Stimulated activated CD4-positive, alpha-beta T cell treated with anti-CD3 and anti-CD28 coated beads, Interleukin-12 subunit alpha, Interleukin-12 subunit beta, amount 100 ng/mL, for 48 hours (primary cell): ENCODE data around the gene PLEKHF1.
A peak's percentile ranks its signal among the peaks of the same experiment; 100 is the strongest.
"Not testable (repeated sequence)": the region's sequence is repeated elsewhere in the genome, so short reads cannot be mapped to it uniquely, and the experiment has no call there.

Source experiments
- DNase-seq, 3 donors: peaks; one replicate each; pipeline ENCODE4 v3.0.0-alpha.2; 2020; ENCODE audit warnings: low read depth in 2 of 3, low spot score in 1 of 3

PLEKHF1 gene

DNA sequence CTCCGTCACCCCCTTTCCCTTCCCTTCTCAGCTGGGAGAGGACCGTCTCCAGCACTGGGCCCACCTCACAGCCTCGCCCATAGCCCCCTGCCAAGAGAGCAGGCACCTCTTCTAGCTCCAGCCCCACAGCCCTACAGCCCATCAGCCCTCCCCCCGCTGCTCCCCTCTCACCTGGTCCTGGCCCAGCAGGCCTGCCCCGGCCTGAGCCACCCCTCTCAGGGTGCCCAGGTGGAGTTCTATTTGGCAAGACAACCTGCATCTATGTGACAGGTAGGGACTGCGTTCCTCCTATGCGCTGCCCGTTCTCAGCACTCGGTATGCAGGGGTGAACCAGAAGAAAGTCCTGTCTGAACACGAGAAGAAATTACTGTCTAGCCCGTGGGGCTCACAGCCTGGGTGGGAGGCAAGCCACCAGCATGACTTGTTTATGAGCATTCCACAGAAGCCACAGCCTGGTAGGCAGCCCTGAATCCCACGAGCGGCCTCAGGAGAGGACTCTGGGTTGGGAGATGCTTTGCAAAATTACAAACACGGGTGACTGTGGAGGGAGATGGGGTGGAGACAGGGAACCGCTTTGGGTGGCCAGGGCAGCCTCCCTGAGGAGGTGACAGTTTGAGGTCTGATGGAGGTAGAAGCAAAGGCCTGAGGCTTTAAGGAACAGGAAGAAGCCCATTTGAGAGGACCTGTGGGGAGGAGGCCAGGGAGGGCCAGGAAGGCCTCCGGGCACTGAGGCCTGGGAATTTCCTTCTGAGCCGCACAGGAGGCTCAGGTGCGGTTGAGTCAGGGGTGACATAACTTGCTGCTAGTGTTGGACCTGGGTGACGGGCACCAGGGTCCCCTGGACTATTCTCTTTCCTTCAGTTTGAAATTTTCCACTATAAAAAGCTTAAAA is 1.2 kb upstream of the PLEKHF1 start:
- DNase-seq, result no peak

DNA sequence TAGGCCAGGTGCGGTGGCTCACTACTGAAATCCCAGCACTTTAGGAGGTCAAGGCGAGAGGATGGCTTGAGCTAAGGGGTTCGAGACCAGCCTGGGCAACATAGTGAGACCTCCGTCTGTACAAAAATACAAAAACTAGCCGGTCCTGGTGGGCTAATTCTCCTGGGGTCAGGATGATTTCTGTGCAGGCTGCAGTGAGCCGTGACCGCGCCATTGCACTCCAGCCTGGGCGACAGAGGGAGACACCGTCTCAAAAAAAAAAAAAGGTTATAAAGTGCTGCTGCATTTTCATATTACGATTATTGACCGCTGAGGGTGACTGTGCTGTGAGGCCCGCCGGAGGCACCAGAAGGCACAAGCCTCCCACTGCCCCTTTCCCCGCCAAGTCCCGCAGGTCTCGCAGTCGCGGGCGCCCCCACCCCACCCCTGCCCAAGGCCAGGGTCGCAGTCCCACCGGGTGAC is 477 bp upstream of the PLEKHF1 start:
- no peak for DNase-seq

DNA sequence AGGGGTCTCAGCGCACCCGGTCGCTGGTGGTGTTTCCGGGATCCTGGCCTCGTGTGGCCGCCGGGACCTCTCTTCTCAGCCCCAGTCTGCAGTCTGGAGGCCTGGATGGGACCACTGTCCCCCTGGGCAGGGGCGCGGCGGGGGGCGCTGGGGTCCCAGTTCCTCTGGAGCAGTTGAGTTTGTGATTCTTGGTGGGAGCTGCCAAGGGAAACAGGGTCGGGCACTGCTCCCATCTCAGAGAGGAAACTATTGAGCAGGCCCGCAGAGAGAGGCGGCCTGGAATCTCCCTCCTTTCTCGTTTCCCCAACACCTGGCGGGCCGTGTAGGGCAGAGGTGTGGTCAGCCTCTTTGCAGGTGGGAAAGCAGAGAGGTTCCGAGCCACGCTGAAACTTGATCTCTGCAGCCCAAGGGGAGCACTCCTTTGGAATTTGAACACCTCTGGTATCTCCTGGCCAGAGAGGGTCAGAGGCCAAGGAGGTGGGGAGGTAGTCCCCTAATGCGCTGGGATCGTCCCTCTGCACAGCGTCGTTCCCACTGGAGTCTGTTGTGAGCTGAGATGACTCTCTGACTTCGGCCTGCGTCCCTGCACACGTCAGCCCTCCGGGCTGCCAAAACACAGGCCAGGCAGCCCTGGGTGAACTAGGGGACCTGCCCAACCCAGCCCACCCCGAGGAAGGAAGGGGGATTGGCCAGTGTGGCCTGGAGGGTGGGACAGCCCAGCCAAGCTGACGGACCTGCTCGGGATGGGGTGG is 741 bp downstream of the PLEKHF1 start:
- DNase-seq, result no peak

DNA sequence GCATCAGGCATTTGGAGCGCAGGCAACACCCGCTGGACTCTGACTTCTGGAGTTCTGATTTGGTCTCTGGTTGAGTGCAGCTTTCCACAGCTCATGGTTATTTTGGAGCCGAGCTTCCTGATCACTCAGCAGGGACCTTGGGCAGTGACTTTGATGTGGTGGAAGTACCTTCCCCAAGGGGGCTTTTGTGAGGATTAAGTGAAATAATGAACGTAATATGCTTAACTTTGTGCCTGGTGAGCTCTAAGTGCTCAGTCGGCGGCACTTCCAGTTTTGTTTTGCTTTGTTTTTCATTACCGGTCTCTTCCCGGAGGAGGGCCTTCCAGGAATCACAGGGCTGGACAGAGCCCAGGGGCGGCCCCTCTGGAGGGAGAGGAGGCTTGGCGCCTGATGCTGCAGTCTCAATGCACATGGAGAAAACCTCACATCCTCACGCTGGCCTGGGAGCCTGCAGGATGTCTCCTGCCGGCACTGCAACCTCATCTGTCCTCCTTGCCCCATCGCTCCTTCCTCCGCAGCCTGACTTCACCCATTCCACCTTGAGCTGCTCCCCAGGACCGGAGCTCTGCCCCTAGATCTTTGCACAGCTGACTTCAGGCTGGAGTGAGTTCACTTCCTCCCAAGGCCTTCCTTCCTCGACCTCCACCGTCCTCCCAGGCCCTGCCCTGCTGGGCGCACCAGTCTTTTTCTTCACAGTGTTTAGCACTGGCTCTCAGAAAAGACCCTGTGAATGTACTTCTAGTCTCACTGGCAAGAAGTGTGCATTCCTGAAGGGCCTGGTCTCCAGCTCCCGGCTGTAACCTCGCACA is 1.5 kb downstream of the PLEKHF1 start:
- no peak for DNase-seq

DNA sequence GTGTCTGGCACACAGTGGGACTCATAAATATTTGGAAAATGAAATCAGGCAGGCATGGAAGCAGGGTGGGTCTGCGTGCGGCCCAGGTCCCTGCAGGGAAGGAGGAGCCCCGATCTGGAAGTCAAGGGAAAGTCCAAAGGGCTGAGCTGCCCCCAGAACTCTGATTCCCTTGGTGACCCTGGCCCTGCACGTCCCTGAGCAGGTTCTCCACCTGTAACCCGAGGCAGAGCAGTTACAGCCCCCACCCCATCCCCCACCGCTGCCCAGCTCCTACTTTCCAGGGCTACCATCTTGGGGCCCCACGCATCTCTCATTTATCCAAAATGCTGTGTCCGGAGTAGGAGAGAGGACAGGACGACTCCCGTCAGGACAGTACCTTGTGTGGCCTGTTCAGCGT is 2.1 kb downstream of the PLEKHF1 start:
- DNase-seq, result no peak

DNA sequence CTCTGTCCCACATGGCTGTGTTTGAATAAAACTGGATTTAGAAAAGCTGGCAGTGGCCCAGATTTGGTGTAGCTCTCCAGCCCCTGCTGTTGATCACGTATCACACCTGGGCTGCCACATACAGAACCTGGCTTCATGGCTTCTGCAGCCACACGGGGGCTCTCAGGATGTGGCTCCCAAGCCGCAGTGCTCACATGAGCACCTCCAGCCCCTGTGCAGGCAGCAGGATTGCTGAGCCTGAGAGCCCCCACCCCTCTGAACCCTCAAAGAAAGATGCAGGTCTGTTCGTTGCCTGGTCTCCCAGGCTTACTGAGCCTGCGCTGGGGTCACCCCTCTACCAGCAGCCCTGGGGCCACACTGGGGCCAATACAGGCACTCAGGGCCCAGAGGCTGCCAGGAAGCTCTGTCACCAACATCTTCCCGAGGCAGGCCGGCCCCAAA is 2.7 kb downstream of the PLEKHF1 start:
- no peak for DNase-seq

DNA sequence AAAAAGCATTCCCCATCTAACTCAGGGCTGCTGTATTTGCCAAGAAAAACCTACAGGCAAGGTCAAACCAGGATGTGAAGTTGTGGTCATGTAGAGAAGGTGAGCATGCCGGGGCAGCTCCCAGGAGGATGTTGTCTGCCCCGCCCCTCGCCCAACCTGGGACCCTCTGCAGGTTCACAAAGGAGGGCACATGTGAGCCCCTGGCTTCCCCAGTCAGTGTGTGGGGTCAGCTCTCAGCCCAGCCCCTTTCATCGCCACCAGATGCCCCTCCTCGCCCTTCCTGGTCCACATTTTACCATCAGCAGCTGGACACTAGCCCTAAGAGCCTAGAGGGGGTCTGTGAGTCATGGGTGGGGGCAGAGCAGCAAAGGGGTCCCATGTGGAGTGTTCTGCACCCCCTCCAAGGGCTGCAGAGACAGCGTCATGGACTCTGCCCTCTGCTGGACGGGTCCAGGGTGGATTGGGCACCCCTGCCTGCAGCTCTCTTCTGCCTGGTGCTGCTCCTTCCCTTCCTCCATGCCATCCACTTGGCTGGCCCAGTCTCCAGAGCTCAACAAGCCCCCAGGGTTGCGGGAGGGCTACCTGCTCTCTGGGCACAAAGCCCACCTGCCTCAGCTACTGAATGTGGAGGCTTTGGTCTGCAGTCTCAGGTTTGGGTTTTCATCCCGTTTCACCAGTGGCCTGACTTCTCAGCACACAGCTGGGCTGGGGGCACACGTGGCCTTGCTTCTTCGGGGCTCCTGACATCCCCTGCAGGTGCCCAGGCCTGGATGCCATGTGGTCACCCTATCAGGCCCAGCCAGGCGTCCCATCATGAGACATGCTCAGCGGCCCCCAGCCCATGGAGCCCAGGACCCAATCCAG is 3.7 kb downstream of the PLEKHF1 start:
- no peak for DNase-seq

DNA sequence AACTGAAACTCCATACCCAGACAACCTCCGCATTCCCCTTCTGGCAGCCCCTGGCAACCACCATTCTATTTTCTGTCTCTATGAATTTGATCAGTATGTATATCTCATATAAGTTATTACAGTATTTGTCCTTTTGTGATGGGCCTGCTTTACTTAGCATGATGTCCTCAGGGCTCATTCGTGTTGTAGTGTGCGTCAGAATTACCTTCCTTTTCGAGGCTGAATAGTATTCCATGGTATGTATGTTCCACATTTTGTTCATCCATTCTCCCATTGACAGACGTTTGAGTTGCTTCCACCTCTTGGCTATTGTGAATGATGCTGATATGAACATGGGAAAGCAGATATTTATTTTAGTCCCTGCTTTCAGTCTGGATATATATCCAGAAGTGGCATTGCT is 5.0 kb downstream of the PLEKHF1 start:
- DNase-seq, result no peak

DNA sequence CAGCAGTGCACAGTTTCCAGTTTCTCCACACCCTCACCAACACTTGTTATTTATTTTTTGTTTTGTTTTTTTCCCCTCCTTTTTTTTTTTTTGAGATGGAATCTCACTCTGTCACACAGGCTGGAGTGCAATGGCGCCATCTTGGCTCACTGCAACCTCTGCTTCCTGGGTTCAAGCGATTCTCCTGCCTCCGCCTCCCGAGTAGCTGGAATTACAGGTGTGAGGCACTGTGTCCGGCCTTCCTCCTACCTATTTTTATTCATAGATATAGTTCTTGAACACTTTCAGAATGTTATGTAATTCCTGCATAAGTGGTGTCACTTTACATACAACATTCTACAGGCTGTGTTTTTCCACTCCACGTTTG is 5.7 kb downstream of the PLEKHF1 start:
- DNase-seq, result not testable (repeated sequence)

DNA sequence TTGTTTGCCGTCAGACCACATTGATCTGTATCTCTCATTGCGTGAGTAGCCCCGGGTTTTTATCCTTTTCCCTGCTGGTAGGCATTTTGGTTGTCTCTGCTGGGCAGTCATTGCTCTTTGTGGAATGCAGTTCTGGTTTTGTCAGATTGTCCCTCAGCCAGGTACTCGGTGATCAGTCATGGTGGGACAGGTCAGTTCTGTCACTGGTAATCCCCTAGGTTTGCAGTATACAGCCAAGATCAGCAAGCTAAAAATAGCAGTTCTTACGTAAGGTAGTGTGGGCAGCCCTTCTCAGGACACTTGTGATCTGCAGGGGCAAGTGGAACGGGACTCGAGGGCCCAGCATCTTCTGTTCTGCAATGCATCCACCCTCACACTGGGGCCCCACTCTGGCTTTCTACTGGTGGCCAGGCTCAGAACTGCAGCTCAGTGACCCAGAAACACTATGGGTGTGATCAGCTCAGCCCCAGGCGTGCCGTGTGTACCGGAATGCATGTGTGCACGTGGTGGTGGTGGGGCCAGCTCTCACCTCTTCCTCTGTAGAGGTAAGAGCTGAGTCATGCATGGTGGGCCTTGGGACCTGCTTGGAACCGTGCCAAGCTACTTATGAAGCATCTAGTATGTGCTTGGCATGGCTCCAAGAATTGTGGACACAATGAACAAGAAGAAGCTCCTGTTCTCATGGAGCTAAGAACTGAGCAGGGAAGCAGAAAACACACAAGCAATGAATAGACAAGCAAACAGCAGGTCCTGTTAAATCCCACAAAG is 6.3 kb downstream of the PLEKHF1 start:
- DNase-seq, result peak; percentile 72 to 86 (median 76)

DNA sequence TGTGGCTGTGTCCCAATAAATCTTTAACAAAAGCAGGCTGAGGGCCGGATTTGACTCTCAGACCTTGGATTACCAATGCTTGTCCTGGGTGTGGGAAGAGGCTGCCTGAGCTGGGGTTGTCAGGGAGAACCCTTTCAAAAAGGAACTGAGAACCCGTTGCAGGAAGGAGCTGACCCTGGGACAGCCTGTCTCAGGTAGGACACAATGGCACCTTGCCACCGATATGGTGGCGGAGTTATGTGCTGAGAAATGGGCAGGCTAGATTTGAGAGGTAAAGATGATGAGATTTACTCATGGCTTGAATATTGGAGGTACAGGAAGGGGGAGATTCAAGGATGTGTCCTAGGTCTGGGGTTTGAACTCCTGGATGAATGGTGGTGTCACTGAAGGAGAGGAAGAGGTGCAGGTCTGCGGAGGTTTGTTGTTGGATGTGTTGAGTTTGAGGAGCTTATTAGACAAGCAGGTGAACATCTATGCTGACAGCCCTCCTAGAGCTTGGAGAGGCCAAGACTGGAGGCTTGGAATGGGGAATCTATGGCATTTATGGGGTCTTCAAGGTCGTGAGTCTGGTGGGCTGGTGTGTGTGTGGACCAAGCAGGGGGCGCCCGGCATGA is 7.2 kb downstream of the PLEKHF1 start:
- no peak for DNase-seq

DNA sequence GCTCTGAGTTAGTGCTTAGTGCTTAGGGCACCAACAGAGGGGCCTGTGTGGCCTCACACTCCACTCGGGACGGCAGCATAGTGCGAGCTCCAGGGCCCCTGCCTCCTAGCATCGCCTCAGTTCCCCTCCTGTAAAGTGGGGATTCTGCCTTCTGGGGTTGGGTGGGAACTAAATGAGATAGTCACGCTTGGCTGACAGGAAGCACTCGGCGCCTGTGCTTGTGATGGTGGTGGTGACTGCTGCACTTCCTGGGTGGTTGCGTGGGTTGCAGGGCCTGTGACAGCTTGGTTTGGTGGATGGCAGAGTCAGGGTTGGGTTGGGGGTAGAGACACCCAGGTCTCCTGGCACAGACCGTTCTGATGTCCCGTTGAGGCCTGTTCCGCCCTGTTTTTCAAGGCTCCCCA is 7.7 kb downstream of the PLEKHF1 start:
- peak; percentile 72 to 79 (median 74) for DNase-seq

DNA sequence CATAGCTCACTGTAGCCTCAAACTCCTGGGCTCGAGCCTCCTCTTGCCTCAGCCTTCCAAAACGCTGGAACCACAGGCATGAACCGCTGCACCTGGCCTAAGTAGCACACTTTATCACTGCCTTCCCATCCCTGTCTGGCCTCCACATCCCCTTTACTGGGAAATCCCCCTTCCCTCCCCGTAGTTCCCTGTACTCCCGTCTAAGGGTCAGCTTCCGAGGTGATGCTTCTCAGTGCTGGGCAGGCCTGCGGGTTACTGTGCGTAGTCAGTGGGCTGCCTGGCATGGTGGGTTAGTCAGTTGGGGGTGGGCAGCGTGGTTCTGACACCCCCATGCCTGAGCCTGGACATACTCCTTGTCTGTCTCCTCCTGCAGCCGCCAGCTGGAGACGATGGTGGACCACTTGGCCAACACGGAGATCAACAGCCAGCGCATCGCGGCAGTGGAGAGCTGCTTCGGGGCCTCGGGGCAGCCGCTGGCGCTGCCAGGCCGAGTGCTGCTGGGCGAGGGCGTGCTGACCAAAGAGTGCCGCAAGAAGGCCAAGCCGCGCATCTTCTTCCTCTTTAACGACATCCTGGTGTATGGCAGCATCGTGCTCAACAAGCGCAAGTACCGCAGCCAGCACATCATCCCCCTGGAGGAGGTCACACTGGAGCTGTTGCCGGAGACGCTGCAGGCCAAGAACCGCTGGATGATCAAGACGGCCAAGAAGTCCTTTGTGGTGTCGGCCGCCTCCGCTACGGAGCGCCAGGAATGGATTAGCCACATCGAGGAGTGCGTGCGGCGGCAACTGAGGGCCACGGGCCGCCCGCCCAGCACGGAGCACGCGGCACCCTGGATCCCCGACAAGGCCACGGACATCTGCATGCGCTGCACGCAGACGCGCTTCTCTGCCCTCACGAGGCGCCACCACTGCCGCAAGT is 8.4 kb downstream of the PLEKHF1 start:
- DNase-seq, result no peak

DNA sequence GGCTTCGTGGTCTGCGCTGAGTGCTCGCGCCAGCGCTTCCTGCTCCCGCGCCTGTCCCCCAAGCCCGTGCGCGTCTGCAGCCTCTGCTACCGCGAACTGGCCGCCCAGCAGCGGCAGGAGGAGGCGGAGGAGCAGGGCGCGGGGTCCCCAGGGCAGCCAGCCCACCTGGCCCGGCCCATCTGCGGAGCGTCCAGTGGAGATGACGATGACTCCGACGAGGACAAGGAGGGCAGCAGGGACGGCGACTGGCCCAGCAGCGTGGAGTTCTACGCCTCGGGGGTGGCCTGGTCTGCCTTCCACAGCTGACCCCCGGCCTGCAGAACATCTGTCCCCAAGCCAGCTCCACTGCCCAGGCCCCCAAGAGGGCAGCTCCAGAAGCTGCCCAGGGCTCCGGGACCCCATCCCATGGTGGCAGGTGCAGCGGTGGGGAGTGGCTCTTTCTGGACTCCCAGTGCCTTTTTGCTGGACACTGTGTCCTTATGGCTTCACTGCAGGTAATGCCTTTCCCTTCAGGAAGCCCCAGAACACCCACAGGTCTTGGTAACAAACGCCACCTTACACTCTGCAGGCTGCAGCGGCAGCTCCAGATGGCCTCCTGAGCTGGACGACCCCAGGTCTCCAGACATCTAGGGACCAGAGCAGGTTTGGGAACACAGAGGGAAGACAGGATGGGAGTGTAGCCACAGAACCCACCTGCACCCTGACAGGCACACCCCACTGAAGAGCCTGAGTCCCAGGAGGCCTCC is 9.3 kb downstream of the PLEKHF1 start:
- DNase-seq, result no peak

DNA sequence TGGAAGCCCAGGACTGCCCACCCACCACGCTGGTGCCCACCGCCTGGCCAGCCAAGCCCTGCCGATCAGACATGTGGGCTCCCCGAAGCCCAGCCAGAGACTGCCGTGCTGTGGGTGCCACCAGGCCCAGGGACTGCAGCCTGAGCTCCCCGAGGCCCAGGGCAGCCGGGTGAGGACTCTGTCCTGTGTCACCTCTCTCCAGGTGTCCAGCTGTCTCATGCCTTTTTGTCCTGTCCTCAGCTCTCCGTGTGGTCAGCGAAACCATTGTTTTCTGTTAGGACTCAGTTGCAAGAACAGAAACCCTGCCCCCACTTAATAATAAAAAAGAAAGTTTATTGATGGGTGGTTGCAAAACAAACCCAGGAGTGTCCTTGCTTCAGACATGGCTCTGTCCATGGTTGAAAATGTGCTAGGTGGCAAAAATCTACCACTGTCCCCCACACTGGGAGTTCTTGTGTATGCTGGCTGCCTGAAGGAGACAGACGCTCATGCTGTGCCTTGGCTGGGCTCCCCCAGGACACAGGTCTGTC is 9.9 kb downstream of the PLEKHF1 start:
- no peak for DNase-seq

DNA sequence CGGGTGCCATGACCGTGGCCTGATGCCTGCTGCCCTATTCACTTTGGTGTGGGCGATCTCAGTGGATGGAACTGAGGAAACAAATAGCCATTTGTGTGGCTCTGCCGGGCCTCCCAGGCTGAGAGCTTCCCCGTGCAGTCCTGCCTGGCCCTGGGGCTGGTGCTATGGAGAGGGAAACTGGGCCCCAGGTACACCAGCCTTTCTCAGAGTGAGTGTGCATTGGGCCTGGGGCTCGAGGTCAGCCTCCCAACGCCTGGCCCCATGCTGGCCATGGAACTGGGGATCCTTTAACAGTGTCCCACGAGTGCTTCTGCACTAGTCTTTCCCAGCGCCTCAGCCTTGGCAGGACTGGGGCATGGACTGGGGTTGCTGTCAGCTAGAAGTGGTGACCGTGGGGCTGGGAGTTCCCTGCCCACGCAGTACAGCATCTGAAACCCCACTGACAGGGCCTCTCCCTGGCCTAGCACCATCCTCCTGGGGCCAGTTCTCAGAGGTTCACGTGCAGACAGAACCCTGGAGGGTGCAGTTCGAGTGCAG is 10.5 kb downstream of the PLEKHF1 start:
- no peak for DNase-seq

DNA sequence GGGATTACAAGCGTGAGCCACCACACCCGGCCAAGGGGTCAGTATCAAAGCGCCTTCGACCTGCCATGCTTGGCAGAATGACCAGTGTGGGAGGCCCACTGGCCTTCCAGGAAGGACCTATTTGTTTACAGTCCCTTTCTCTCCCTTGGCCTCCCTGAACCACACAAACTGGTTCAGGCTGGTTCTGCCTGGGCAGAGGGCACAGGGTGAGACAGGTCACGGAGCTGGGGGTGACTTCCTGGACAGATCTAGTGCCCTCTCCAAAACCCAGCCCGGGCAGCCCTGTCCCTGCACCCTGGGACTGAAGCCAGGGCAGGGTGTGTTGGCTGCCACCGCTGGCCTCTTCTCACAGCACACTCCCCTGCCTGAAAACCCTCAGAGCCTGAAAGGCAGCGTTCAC is 11.3 kb downstream of the PLEKHF1 start:
- no peak for DNase-seq
